Calu3 (cell line): ENCODE measurements around the gene PDIA4. TPM values are rescaled to one million over a fixed set of nuclear protein-coding genes. Genes with fewer than 3 reads are reported as not detected.

ENCODE experiments used
- BruUV-seq: library from RNA; stranded (reverse); fragments of 400-500 nt; replicated peaks from 2 replicates; lab custom pipeline; 2021; lab: Mats Ljungman, UMichigan
- CTCF ChIA-PET: fragments of 300-600 bp; sonication (Branson Sonifier 250); formaldehyde crosslinking; loops from one replicate; lab custom pipeline; 2022; ENCODE audit warnings: antibody characterized with exemption; lab: Charles Lee
- DNase-seq: peaks from one replicate; pipeline ENCODE4 v3.0.0; 2022
- H3K27ac Mint-ChIP-seq: one replicate; pipeline ENCODE4 v1.8.0; 2022; ENCODE audit warnings: mixed read lengths; ENCODE audit not compliant: unreplicated experiment
- H3K27me3 Mint-ChIP-seq: one replicate; pipeline ENCODE4 v1.8.0; 2022; ENCODE audit warnings: mixed read lengths; ENCODE audit not compliant: unreplicated experiment
- H3K36me3 Mint-ChIP-seq: one replicate; pipeline ENCODE4 v1.8.0; 2022; ENCODE audit warnings: mild to moderate bottlenecking, moderate library complexity, mixed read lengths; ENCODE audit not compliant: insufficient read depth, unreplicated experiment
- H3K4me1 Mint-ChIP-seq: one replicate; pipeline ENCODE4 v1.8.0; 2022; ENCODE audit warnings: mild to moderate bottlenecking, low read depth, mixed read lengths; ENCODE audit not compliant: unreplicated experiment
- H3K4me3 Mint-ChIP-seq: one replicate; pipeline ENCODE4 v1.8.0; 2022; ENCODE audit warnings: mild to moderate bottlenecking, low read depth, moderate library complexity, mixed read lengths; ENCODE audit not compliant: unreplicated experiment
- H3K9me3 Mint-ChIP-seq: one replicate; pipeline ENCODE4 v1.8.0; 2022; ENCODE audit warnings: low read depth, mixed read lengths; ENCODE audit not compliant: unreplicated experiment
- intact Hi-C: fragments of 100-400 bp; cut with micrococcal nuclease; formaldehyde crosslinking; loops from one replicate; pipeline ENCODE4 v1.10.0; 2022; ENCODE audit not compliant: unreplicated experiment
- total RNA-seq: library from RNA; stranded (reverse); gene quantifications from 2 replicates; pipeline ENCODE4 v1.2.3, GENCODE V29; 2022
- TF ChIP-seq, protein P1 (sequence below): fragments of 200-600 bp; IDR thresholded peaks from one replicate; pipeline ENCODE4 v1.8.0; 2022; ENCODE audit warnings: antibody characterized with exemption; ENCODE audit not compliant: unreplicated experiment

PDIA4 gene
- total RNA-seq, 1 experiment from 2014 or later: 351 TPM

GRCh38 chr7:148978091-148978490, 50.2 kb downstream of the PDIA4 start:
- intact Hi-C loops: no loop called here
- H3K4me3 Mint-ChIP-seq: no peak overlapping the region
- peaks cover 32% of the 10 kb centered on the region for H3K27me3 Mint-ChIP-seq
- no peak overlapping the region for H3K27ac Mint-ChIP-seq
- DNase-seq: no peak
- H3K4me1 Mint-ChIP-seq: peaks cover under 1% of the 10 kb centered on the region
- CTCF ChIA-PET: no interaction called here
- BruUV-seq: no TSS peak
- peaks cover 2% of the 10 kb centered on the region for H3K9me3 Mint-ChIP-seq
- peaks cover 5% of the 10 kb centered on the region for H3K36me3 Mint-ChIP-seq
- TF ChIP-seq, protein P1, sequence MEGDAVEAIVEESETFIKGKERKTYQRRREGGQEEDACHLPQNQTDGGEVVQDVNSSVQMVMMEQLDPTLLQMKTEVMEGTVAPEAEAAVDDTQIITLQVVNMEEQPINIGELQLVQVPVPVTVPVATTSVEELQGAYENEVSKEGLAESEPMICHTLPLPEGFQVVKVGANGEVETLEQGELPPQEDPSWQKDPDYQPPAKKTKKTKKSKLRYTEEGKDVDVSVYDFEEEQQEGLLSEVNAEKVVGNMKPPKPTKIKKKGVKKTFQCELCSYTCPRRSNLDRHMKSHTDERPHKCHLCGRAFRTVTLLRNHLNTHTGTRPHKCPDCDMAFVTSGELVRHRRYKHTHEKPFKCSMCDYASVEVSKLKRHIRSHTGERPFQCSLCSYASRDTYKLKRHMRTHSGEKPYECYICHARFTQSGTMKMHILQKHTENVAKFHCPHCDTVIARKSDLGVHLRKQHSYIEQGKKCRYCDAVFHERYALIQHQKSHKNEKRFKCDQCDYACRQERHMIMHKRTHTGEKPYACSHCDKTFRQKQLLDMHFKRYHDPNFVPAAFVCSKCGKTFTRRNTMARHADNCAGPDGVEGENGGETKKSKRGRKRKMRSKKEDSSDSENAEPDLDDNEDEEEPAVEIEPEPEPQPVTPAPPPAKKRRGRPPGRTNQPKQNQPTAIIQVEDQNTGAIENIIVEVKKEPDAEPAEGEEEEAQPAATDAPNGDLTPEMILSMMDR: no peak

GRCh38 chr7:148975896-148976295, 52.4 kb downstream of the PDIA4 start:
- CTCF ChIA-PET: interaction anchor here (1.3 kb wide), 1 partner anchor 8 kb away, joined by 3 read pairs; no protein-coding TSS in a partner anchor
- no TSS peak for BruUV-seq
- Mint-ChIP-seq H3K36me3 (no peaks in the 10 kb centered on the region), H3K4me3 (no peak overlapping the region), H3K4me1 (no peaks in the 10 kb centered on the region), H3K27me3 (peaks cover 34% of the 10 kb centered on the region), H3K9me3 (no peaks in the 10 kb centered on the region), H3K27ac (no peak overlapping the region)
- DNase-seq: no peak
- intact Hi-C loops: no loop called here
- TF ChIP-seq, protein P1: no peak

DNA sequence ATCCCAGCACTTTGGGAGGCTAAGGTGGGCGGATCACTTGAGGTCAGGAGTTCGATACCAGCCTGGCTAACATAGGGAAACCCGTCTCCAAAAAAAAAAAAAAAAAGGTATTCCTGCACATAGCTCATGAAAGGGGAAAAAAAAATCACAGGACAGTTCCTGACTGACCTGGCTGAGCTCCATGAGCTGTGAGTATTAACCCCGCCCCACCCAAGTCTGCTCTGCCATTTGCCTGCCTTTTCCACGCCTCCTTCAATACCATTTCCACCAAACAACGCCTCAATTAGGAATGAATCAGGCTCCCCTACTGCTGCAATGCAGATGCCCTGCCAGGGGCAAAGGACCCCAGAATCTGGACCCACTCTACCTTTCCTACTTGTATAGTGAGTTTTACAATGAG, 55.0 kb downstream of the PDIA4 start:
- H3K9me3 Mint-ChIP-seq: no peaks in the 10 kb centered on the region
- no peaks in the 10 kb centered on the region for H3K36me3 Mint-ChIP-seq
- CTCF ChIA-PET: no interaction called here
- DNase-seq: no peak
- TF ChIP-seq, protein P1: no peak
- H3K27me3 Mint-ChIP-seq: peaks cover 23% of the 10 kb centered on the region
- intact Hi-C loops: no loop called here
- H3K4me3 Mint-ChIP-seq: no peak overlapping the region
- no peaks in the 10 kb centered on the region for H3K4me1 Mint-ChIP-seq
- H3K27ac Mint-ChIP-seq: no peak overlapping the region
- no TSS peak for BruUV-seq

- Mint-ChIP-seq H3K27ac (no peak overlapping the region), H3K36me3 (no peaks in the 10 kb centered on the region), H3K9me3 (no peaks in the 10 kb centered on the region), H3K4me1 (no peaks in the 10 kb centered on the region), H3K4me3 (no peak overlapping the region), H3K27me3 (peaks cover 15% of the 10 kb centered on the region)
- CTCF ChIA-PET: interaction anchor here (0.6 kb wide), 2 partner anchors 223 to 697 kb away, joined by 3 read pairs; partner anchors contain the start of gene ZNF282
- intact Hi-C loops: no loop called here
- TF ChIP-seq, protein P1: no peak
- no TSS peak for BruUV-seq
- DNase-seq: no peak
These were observed 55.9 kb downstream of the PDIA4 start for GRCh38 chr7:148972375-148972774.
